Stimulated activated CD8-positive, alpha-beta memory T cell treated with anti-CD3 and anti-CD28 coated beads, Interleukin-12 subunit alpha, Interleukin-12 subunit beta, amount 100 ng/mL, for 4 hours (primary cell): ENCODE results near the gene PTCRA.

Source experiments
- DNase-seq: peaks from one replicate; pipeline ENCODE4 v3.0.0-alpha.2; 2020; ENCODE audit warnings: low read depth

PTCRA gene

GRCh38 chr6:42971746-42972327, 56.0 kb downstream of the PTCRA start:
- DNase-seq, result no peak

- no peak for DNase-seq
Observed at GRCh38 chr6:42973926-42974325, 58.1 kb downstream of the PTCRA start.

GRCh38 chr6:42974919-42975505, 59.2 kb downstream of the PTCRA start:
- no peak for DNase-seq
